Neural progenitor cell (in vitro differentiated cells): ENCODE measurements around the gene SPACA7. TPM values are rescaled to one million over a fixed set of nuclear protein-coding genes. Genes with fewer than 3 reads are reported as not detected.
A peak's percentile ranks its signal among the peaks of the same experiment; 100 is the strongest.

Source experiments
- DNase-seq: peaks from one replicate; pipeline ENCODE4 v3.0.0-alpha.2; 2016; ENCODE audit warnings: low spot score
- H2AFZ ChIP-seq: fragments of 200-600 bp; sonication (generic); replicated peaks from 2 replicates; pipeline ENCODE4 v1.6.1; 2016; ENCODE audit warnings: antibody characterized with exemption
- H3F3A ChIP-seq: fragments of 200-600 bp; sonication (generic); 2 replicates; pipeline ENCODE4 v1.6.1; 2016; ENCODE audit warnings: antibody characterized with exemption, low read depth
- H3K27ac ChIP-seq: fragments of 200-600 bp; sonication (generic); 2 replicates; pipeline ENCODE4 v1.5.1; 2016; ENCODE audit warnings: mild to moderate bottlenecking
- H3K27me3 ChIP-seq: fragments of 200-600 bp; sonication (generic); 2 replicates; pipeline ENCODE4 v1.6.1; 2016; ENCODE audit warnings: mild to moderate bottlenecking, moderate library complexity
- H3K36me3 ChIP-seq: fragments of 200-600 bp; sonication (generic); 2 replicates; pipeline ENCODE4 v1.5.1; 2016
- H3K4me1 ChIP-seq: fragments of 200-600 bp; sonication (generic); 2 replicates; pipeline ENCODE4 v1.6.1; 2016; ENCODE audit warnings: mixed run types
- H3K4me2 ChIP-seq: fragments of 200-600 bp; sonication (generic); 2 replicates; pipeline ENCODE4 v1.6.1; 2016
- H3K4me3 ChIP-seq: fragments of 200-600 bp; sonication (generic); 2 replicates; pipeline ENCODE4 v1.5.1; 2016
- H3K79me2 ChIP-seq: fragments of 200-600 bp; sonication (generic); 2 replicates; pipeline ENCODE4 v1.6.1; 2016; ENCODE audit warnings: low read depth
- H3K9ac ChIP-seq: fragments of 200-600 bp; sonication (generic); 2 replicates; pipeline ENCODE4 v1.6.1; 2016
- H3K9me3 ChIP-seq: fragments of 200-600 bp; sonication (generic); 2 replicates; pipeline ENCODE4 v1.5.1; 2016; ENCODE audit warnings: low read depth
- H4K20me1 ChIP-seq: fragments of 200-600 bp; sonication (generic); 2 replicates; pipeline ENCODE4 v1.6.1; 2016; ENCODE audit warnings: low read depth
- H3K27ac Mint-ChIP-seq: 3 replicates; pipeline ENCODE4 v1.8.0; 2021; ENCODE audit warnings: mixed read lengths
- H3K27me3 Mint-ChIP-seq: 2 replicates; pipeline ENCODE4 v1.8.0; 2022; ENCODE audit warnings: low read depth, mild to moderate bottlenecking, inconsistent platforms, moderate library complexity, mixed read lengths; ENCODE audit not compliant: insufficient read depth
- H3K36me3 Mint-ChIP-seq: 3 replicates; pipeline ENCODE4 v1.8.0; 2021; ENCODE audit warnings: mixed read lengths
- H3K4me1 Mint-ChIP-seq: 3 replicates; pipeline ENCODE4 v1.8.0; 2021; ENCODE audit warnings: mixed read lengths
- H3K4me3 Mint-ChIP-seq: 3 replicates; pipeline ENCODE4 v1.8.0; 2021; ENCODE audit warnings: mild to moderate bottlenecking, moderate library complexity, mixed read lengths
- H3K9me3 Mint-ChIP-seq: 3 replicates; pipeline ENCODE4 v1.8.0; 2020; ENCODE audit warnings: mixed read lengths
- EZH2 ChIP-seq: fragments of 200-600 bp; sonication (generic); IDR thresholded peaks from 2 replicates; pipeline ENCODE4 v1.6.1; 2017; ENCODE audit warnings: antibody characterized with exemption, mild to moderate bottlenecking, moderate library complexity
- EZH2phosphoT487 ChIP-seq: fragments of 200-600 bp; sonication (generic); IDR thresholded peaks from 2 replicates; pipeline ENCODE4 v1.6.1; 2017; ENCODE audit warnings: antibody characterized with exemption
- total RNA-seq: library from RNA; depleted of rRNA; stranded (reverse); fragments of >200 nt; gene quantifications from 2 replicates; pipeline ENCODE4 v1.2.3, GENCODE V29; 2015; ENCODE audit warnings: low replicate concordance
- TF ChIP-seq, protein P1 (sequence below): fragments of 200-600 bp; sonication (generic); IDR thresholded peaks from 2 replicates; pipeline ENCODE4 v1.5.1; 2017; ENCODE audit warnings: antibody characterized with exemption, mild to moderate bottlenecking

Gene SPACA7
- total RNA-seq, 1 donor from 2014 or later = not detected

GRCh38 chr13:112448621-112449544 lies 72.7 kb downstream of the SPACA7 start:
- Histone ChIP-seq H3K27me3 (peaks cover 22% of the 10 kb centered on the region), H3K4me3 (no peak overlapping the region), H2AFZ (no peak overlapping the region), H3F3A (no peaks in the 10 kb centered on the region), H3K4me2 (no peak overlapping the region), H3K9me3 (no peaks in the 10 kb centered on the region), H3K27ac (no peak overlapping the region), H3K36me3 (no peaks in the 10 kb centered on the region), H3K4me1 (no peaks in the 10 kb centered on the region), H3K79me2 (no peaks in the 10 kb centered on the region), H4K20me1 (no peaks in the 10 kb centered on the region), H3K9ac (no peak overlapping the region)
- Mint-ChIP-seq H3K9me3 (no peaks in the 10 kb centered on the region), H3K4me1 (peaks cover 31% of the 10 kb centered on the region), H3K27me3 (peaks cover 11% of the 10 kb centered on the region), H3K4me3 (no peak overlapping the region), H3K36me3 (no peaks in the 10 kb centered on the region), H3K27ac (no peak overlapping the region)
- TF ChIP-seq EZH2 (no peak), EZH2phosphoT487 (no peak)
- TF ChIP-seq, protein P1, sequence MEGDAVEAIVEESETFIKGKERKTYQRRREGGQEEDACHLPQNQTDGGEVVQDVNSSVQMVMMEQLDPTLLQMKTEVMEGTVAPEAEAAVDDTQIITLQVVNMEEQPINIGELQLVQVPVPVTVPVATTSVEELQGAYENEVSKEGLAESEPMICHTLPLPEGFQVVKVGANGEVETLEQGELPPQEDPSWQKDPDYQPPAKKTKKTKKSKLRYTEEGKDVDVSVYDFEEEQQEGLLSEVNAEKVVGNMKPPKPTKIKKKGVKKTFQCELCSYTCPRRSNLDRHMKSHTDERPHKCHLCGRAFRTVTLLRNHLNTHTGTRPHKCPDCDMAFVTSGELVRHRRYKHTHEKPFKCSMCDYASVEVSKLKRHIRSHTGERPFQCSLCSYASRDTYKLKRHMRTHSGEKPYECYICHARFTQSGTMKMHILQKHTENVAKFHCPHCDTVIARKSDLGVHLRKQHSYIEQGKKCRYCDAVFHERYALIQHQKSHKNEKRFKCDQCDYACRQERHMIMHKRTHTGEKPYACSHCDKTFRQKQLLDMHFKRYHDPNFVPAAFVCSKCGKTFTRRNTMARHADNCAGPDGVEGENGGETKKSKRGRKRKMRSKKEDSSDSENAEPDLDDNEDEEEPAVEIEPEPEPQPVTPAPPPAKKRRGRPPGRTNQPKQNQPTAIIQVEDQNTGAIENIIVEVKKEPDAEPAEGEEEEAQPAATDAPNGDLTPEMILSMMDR = no peak
- no peak for DNase-seq

- Histone ChIP-seq H3K4me1 (no peaks in the 10 kb centered on the region), H3K36me3 (no peaks in the 10 kb centered on the region), H3K79me2 (no peaks in the 10 kb centered on the region), H2AFZ (no peak overlapping the region), H4K20me1 (no peaks in the 10 kb centered on the region), H3K9me3 (no peaks in the 10 kb centered on the region), H3K9ac (no peak overlapping the region), H3K27ac (no peak overlapping the region), H3K4me2 (no peak overlapping the region), H3K27me3 (peaks cover 17% of the 10 kb centered on the region), H3F3A (no peaks in the 10 kb centered on the region), H3K4me3 (no peak overlapping the region)
- no peaks in the 10 kb centered on the region for H3K9me3 Mint-ChIP-seq
- no peaks in the 10 kb centered on the region for H3K36me3 Mint-ChIP-seq
- TF ChIP-seq, protein P1 = no peak
- TF ChIP-seq EZH2phosphoT487 (no peak), EZH2 (no peak)
- no peak overlapping the region for H3K27ac Mint-ChIP-seq
- H3K4me3 Mint-ChIP-seq = peak overlapping the region; percentile 35
- peaks cover 11% of the 10 kb centered on the region for H3K27me3 Mint-ChIP-seq
- DNase-seq = no peak
- peaks cover 31% of the 10 kb centered on the region for H3K4me1 Mint-ChIP-seq
Observed at GRCh38 chr13:112449545-112449930, 73.4 kb downstream of the SPACA7 start.

GRCh38 chr13:112450118-112450903 lies 74.2 kb downstream of the SPACA7 start:
- Mint-ChIP-seq H3K9me3 (no peaks in the 10 kb centered on the region), H3K4me3 (no peak overlapping the region), H3K4me1 (peaks cover 33% of the 10 kb centered on the region), H3K27ac (peak overlapping the region; percentile 3), H3K36me3 (no peaks in the 10 kb centered on the region), H3K27me3 (peaks cover 11% of the 10 kb centered on the region)
- Histone ChIP-seq H3K27me3 (peaks cover 10% of the 10 kb centered on the region), H3F3A (no peaks in the 10 kb centered on the region), H3K4me1 (no peaks in the 10 kb centered on the region), H3K79me2 (no peaks in the 10 kb centered on the region), H3K9me3 (no peaks in the 10 kb centered on the region), H3K4me3 (no peak overlapping the region), H3K36me3 (no peaks in the 10 kb centered on the region), H4K20me1 (no peaks in the 10 kb centered on the region), H3K4me2 (no peak overlapping the region), H3K9ac (no peak overlapping the region), H2AFZ (no peak overlapping the region), H3K27ac (no peak overlapping the region)
- no peak for DNase-seq
- TF ChIP-seq, protein P1 = no peak
- TF ChIP-seq EZH2 (no peak), EZH2phosphoT487 (no peak)
